ENCODE results near the gene OR4C45.
"Not testable (repeated sequence)": the region's sequence is repeated elsewhere in the genome, so short reads cannot be mapped to it uniquely, and the experiment has no call there.

OR4C45 gene

DNA sequence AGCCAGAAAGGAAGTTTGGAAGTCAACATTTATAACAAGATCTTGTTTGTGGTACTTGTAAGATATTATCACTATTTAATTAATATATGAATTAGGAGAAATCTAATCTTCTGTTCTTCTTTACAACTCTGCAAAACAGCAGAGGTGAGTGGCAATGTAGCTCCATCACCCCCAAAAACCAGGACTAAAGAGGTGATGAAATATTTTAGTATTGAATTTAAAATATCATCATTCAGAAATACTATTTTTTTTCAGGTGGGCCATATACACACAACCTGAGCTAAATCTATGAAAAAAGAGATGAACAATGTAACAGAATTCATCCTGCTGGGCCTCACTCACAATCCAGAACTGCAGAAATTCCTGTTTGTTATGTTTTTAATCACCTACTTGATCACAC, at the start of gene OR4C45:
Gene OR4C45 (plus strand): TSS at position 301 of the 400 bp plus-strand sequence.
- DNase-seq = no peak
- in situ Hi-C loops (cut with HindIII; ENCODE audit: low pct_ligation_motif_present, low pct_unique_long_range_greater_than_20kb, low sequenced_read_pairs) = no loop called here

DNA sequence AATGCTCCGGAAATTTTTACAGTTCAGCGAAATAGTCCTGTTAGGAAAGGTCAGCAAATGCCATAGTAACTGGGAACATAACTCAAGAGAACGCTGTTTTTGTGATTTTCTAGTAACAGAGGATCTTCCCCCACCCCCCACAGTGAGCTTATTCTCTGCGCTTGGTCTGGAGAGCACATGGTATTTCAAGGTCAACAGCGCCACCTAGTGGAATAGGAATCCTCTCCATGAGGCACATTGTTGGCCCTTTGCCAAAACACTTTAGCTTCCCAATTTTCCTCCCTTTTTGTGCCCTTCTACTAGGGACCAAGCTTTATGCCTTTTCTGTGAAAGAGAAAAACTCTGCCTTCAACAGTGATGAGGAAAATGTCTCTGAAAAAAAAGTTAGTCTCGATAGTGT, 37.1 kb upstream of the OR4C45 start:
- DNase-seq = peak; percentile 72
- in situ Hi-C loops (cut with HindIII; ENCODE audit: low pct_ligation_motif_present, low pct_unique_long_range_greater_than_20kb, low sequenced_read_pairs) = no loop called here

DNA sequence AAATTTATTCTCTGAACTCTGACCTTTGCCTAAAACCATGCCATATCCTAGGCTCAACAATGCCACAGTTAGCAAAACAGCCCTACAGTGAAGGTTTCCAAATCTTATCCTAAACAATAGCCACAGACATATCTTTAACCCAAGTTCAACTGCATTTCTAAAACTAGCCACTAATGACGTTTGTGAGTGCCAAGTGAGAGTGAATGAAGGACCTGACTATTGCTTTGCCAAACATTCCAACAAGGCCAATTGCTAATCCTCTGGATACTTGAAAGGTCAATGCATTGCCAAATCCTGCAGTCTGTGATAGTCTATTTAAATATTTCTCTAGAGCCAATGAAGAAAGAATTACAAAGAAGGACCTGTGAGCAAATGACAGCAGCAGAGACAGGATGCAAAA, 2.5 kb upstream of the OR4C45 start:
- in situ Hi-C loops (cut with HindIII; ENCODE audit: low pct_ligation_motif_present, low pct_unique_long_range_greater_than_20kb, low sequenced_read_pairs) = no loop called here
- DNase-seq = no peak

- in situ Hi-C loops (cut with HindIII; ENCODE audit: low pct_ligation_motif_present, low pct_unique_long_range_greater_than_20kb, low sequenced_read_pairs); DNase-seq: not testable (repeated sequence)
Measured at GRCh38 chr11:50036239-50036638, 3.6 kb downstream of the OR4C45 start.

GRCh38 chr11:50037251-50037650, 4.6 kb downstream of the OR4C45 start:
- no peak for DNase-seq
- in situ Hi-C loops (cut with HindIII; ENCODE audit: low pct_ligation_motif_present, low pct_unique_long_range_greater_than_20kb, low sequenced_read_pairs) = no loop called here

- DNase-seq = no peak
- in situ Hi-C loops (cut with HindIII; ENCODE audit: low pct_ligation_motif_present, low pct_unique_long_range_greater_than_20kb, low sequenced_read_pairs) = no loop called here
Measured at GRCh38 chr11:50044647-50045046, 12.0 kb downstream of the OR4C45 start.

DNA sequence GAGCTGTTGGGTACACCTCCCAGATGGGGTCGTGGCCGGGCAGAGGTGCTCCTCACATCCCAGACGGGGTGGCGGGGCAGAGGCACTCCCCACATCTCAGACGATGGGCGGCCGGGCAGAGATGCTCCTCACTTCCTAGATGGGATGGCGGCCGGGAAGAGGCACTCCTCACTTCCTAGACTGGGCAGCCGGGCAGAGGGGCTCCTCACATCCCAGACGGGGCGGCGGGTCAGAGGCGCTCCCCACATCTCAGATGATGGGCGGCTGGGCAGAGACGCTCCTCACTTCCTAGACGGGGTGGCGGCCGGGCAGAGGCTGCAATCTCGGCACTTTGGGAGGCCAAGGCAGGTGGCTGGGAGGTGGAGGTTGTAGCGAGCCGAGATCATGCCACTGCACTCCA, 30.4 kb downstream of the OR4C45 start:
- in situ Hi-C loops (cut with HindIII; ENCODE audit: low pct_ligation_motif_present, low pct_unique_long_range_greater_than_20kb, low sequenced_read_pairs); DNase-seq: not testable (repeated sequence)

GRCh38 chr11:50070389-50070788, 37.7 kb downstream of the OR4C45 start:
- DNase-seq = no peak
- in situ Hi-C loops (cut with HindIII; ENCODE audit: low pct_ligation_motif_present, low pct_unique_long_range_greater_than_20kb, low sequenced_read_pairs) = no loop called here

DNA sequence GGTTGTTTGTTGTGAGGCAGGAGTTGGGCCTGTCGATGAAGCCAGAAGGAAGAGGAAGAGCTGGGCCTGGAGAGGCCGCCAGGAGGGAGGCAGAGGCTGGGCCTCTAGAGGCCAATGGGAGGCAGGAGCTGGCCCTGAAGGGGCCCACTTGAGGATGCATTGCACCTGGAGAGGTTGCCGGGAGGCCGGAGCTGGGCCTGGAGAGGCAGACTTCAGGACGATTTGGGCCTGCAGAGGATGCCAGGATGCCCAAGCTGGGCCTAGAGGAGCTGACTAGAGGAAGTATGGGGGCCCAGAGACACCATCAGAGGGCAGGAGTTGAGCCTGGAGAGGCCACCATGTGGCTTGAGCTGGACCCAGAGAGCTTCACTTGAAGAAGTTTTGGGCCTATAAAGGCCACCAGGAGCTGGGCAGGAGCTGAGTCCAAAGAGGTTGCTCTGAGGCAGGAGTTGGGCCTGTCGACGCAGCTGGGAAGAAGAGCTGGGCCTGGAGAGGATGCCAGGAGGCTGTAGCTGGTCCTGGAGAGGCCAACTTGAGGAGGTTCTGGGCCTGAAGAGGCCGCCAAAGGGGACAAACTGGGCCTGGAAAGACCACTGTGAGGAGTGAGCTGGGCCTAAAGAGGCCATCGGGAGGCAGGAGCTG, 39.0 kb downstream of the OR4C45 start:
- in situ Hi-C loops (cut with HindIII; ENCODE audit: low pct_ligation_motif_present, low pct_unique_long_range_greater_than_20kb, low sequenced_read_pairs) = no loop called here
- no peak for DNase-seq

DNA sequence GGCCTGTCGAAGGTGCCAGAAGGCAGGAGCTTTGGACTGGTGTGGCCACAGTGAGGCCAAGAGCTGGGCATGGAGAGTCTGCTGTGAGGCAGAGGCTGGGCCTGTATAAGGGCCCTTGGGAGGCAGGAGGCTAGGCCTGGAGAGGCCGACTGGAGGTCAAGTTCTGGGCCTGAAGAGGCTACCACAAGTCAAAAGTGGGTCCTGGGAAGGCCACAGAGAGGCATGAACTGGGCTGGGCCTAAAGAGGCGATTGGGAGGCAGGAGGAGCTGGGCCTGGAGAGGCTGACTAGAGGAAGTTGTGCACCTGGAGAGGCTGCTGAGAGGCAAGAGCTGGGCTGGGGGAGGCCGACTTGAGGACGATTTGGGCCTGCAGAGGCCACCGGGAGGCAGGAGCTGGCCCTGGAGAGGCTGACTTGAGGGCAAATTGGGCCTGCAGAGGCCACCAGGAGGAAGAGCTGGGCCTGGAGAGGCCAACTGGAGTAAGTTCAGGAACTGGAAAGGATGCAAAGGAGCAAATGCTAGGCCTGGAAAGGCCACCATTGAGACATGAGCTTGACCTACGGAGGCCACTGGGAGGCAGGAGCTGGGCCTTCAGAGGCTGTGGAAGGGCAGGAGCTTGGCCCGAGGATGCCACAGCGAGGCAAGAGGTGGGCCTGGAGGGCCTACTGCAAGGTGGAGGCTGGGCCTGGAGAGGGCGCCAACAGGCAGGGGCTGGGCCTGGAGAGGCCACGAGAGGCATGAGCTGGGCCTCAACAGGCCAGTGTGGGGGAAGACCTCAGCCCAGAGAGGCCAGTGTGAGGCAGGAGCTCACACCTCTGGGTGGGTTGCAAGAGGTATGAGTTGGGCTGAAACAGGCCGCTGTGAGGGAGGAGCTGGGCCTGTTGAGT, 39.8 kb downstream of the OR4C45 start:
- DNase-seq = no peak
- in situ Hi-C loops (cut with HindIII; ENCODE audit: low pct_ligation_motif_present, low pct_unique_long_range_greater_than_20kb, low sequenced_read_pairs) = no loop called here

- in situ Hi-C loops (cut with HindIII; ENCODE audit: low pct_ligation_motif_present, low pct_unique_long_range_greater_than_20kb, low sequenced_read_pairs) = no loop called here
- DNase-seq = no peak
Measured at GRCh38 chr11:50073113-50074105, 40.7 kb downstream of the OR4C45 start.

- no peak for DNase-seq
- in situ Hi-C loops (cut with HindIII; ENCODE audit: low pct_ligation_motif_present, low pct_unique_long_range_greater_than_20kb, low sequenced_read_pairs) = no loop called here
Measured at GRCh38 chr11:50074161-50074560, 41.5 kb downstream of the OR4C45 start.

DNA sequence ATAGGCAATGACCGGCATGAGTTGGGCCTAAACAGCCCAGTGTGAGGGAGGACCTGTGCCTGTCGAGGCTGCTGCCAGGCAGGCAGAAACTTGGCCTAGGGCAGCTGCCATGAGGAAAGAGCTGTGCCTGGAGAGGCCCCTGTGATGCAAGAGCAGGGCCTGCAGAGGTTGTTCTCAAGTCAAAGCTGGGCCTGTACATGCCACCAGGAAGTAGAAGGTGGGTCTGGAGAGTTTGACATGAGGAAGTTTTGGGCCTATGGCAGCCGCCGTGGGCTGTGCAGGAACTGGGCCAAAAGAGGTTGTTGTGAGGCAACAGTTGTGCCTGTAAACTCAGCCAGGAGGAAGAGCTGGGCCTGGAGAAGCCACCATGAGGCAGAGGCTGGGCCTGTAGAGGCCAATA, 43.2 kb downstream of the OR4C45 start:
- DNase-seq = no peak
- in situ Hi-C loops (cut with HindIII; ENCODE audit: low pct_ligation_motif_present, low pct_unique_long_range_greater_than_20kb, low sequenced_read_pairs) = no loop called here

- in situ Hi-C loops (cut with HindIII; ENCODE audit: low pct_ligation_motif_present, low pct_unique_long_range_greater_than_20kb, low sequenced_read_pairs) = no loop called here
- DNase-seq = no peak
Measured at GRCh38 chr11:50077526-50077925, 44.9 kb downstream of the OR4C45 start.

- in situ Hi-C loops (cut with HindIII; ENCODE audit: low pct_ligation_motif_present, low pct_unique_long_range_greater_than_20kb, low sequenced_read_pairs) = no loop called here
- no peak for DNase-seq
Measured at GRCh38 chr11:50078001-50078400, 45.3 kb downstream of the OR4C45 start.

- in situ Hi-C loops (cut with HindIII; ENCODE audit: low pct_ligation_motif_present, low pct_unique_long_range_greater_than_20kb, low sequenced_read_pairs) = not testable (repeated sequence)
- DNase-seq = peak; percentile 45
Measured at GRCh38 chr11:50078946-50079345, 46.3 kb downstream of the OR4C45 start.

GRCh38 chr11:50080256-50080655, 47.6 kb downstream of the OR4C45 start:
- in situ Hi-C loops (cut with HindIII; ENCODE audit: low pct_ligation_motif_present, low pct_unique_long_range_greater_than_20kb, low sequenced_read_pairs) = no loop called here
- no peak for DNase-seq

All from ACHN (cell line).